ENCODE results near the gene YWHAE.

- no peak for TF ChIP-seq CTCF (conservative IDR thresholded peaks at IDR 0.05; ENCODE audit: low read depth, low read length)
- no peak for TF ChIP-seq EZH2phosphoT487 (IDR thresholded peaks at IDR 0.05; ENCODE audit: borderline replicate concordance, low read length)
Observed at GRCh38 chr17:1431631-1432104, 31.6 kb upstream of the YWHAE start.

Measured in PC-3 (cell line).